DOHH2 (cell line): ENCODE data around the gene SMAD7.
A peak's percentile ranks its signal among the peaks of the same experiment; 100 is the strongest.

Source experiments
- H3F3A ChIP-seq: fragments of 200-600 bp; sonication (generic), shearing (Covaris generic); 2 replicates; pipeline ENCODE4 v1.6.0; 2016; ENCODE audit warnings: antibody characterized with exemption, mild to moderate bottlenecking; ENCODE audit not compliant: control insufficient read depth, insufficient read depth
- H3K27ac ChIP-seq: fragments of 200-600 bp; sonication (generic); 2 replicates; pipeline ENCODE4 v1.5.1; 2014; ENCODE audit warnings: low read depth, mild to moderate bottlenecking, low read length, moderate library complexity
- H3K27me3 ChIP-seq: fragments of 200-600 bp; sonication (generic); 2 replicates; pipeline ENCODE4 v1.6.1; 2014; ENCODE audit warnings: mild to moderate bottlenecking, low read length, mixed read lengths; ENCODE audit not compliant: control insufficient read depth
- H3K36me3 ChIP-seq: fragments of 200-600 bp; sonication (generic); 2 replicates; pipeline ENCODE4 v1.6.1; 2014; ENCODE audit warnings: mild to moderate bottlenecking, low read length, moderate library complexity, mixed read lengths; ENCODE audit not compliant: control insufficient read depth
- H3K4me1 ChIP-seq: fragments of 200-600 bp; sonication (generic); 2 replicates; pipeline ENCODE4 v1.6.1; 2014; ENCODE audit warnings: mild to moderate bottlenecking, low read length, mixed read lengths; ENCODE audit not compliant: control insufficient read depth
- H3K4me2 ChIP-seq: fragments of 200-600 bp; sonication (generic); 2 replicates; pipeline ENCODE4 v1.6.0; 2014; ENCODE audit warnings: mild to moderate bottlenecking, low read length, moderate library complexity
- H3K4me3 ChIP-seq: fragments of 200-600 bp; sonication (generic); 2 replicates; pipeline ENCODE4 v1.5.1; 2014; ENCODE audit warnings: mild to moderate bottlenecking, low read length, mixed read lengths
- H3K79me2 ChIP-seq: fragments of 200-600 bp; sonication (generic); 2 replicates; pipeline ENCODE4 v1.6.1; 2014; ENCODE audit warnings: mild to moderate bottlenecking, low read length, mixed read lengths; ENCODE audit not compliant: control insufficient read depth
- H3K9me2 ChIP-seq: fragments of 200-600 bp; sonication (generic); replicated peaks from 2 replicates; pipeline ENCODE4 v1.6.1; 2014; ENCODE audit warnings: mild to moderate bottlenecking, low read length, mixed read lengths; ENCODE audit not compliant: control insufficient read depth
- H3K9me3 ChIP-seq: fragments of 200-600 bp; sonication (generic); 2 replicates; pipeline ENCODE4 v1.6.1; 2014; ENCODE audit warnings: antibody characterized with exemption, low read length, mixed read lengths; ENCODE audit not compliant: control insufficient read depth, insufficient read depth
- H4K20me1 ChIP-seq: fragments of 200-600 bp; sonication (generic); 2 replicates; pipeline ENCODE4 v1.6.0; 2014; ENCODE audit warnings: low read depth, mild to moderate bottlenecking, antibody characterized with exemption, low read length, moderate library complexity; ENCODE audit not compliant: control insufficient read depth, insufficient read depth
- CTCF ChIP-seq: fragments of 200-600 bp; sonication (generic); IDR thresholded peaks from one replicate; pipeline ENCODE4 v1.5.1; 2014; ENCODE audit warnings: antibody characterized with exemption, mild to moderate bottlenecking, low read depth, low read length; ENCODE audit not compliant: poor library complexity, severe bottlenecking
- EZH2phosphoT487 ChIP-seq: fragments of 200-600 bp; sonication (generic); IDR thresholded peaks from 2 replicates; pipeline ENCODE4 v1.6.1; 2017; ENCODE audit warnings: borderline replicate concordance, mild to moderate bottlenecking, antibody characterized with exemption, low read length, moderate library complexity, mixed read lengths

The SMAD7 gene

GRCh38 chr18:48933578-48934414 lies 17.0 kb downstream of the SMAD7 start:
- H3K27ac ChIP-seq: peak overlapping the region; percentile 71
- TF ChIP-seq EZH2phosphoT487: no peak
- TF ChIP-seq CTCF: no peak
- peak overlapping the region; percentile 73 for H3K4me3 ChIP-seq
- H3K4me1 ChIP-seq: peaks cover 71% of the 10 kb centered on the region
- H3K79me2 ChIP-seq: no peaks in the 10 kb centered on the region
- H3K36me3 ChIP-seq: no peaks in the 10 kb centered on the region
- H3K4me2 ChIP-seq: peak overlapping the region; percentile 98
- H4K20me1 ChIP-seq: no peaks in the 10 kb centered on the region
- H3K9me3 ChIP-seq: no peaks in the 10 kb centered on the region
- peaks cover 6% of the 10 kb centered on the region for H3F3A ChIP-seq
- H3K9me2 ChIP-seq: no peaks in the 10 kb centered on the region
- H3K27me3 ChIP-seq: no peaks in the 10 kb centered on the region

- no peak for TF ChIP-seq CTCF
- TF ChIP-seq EZH2phosphoT487: no peak
- Histone ChIP-seq H3K4me3 (peak overlapping the region; percentile 73), H3F3A (peaks cover 6% of the 10 kb centered on the region), H3K9me3 (no peaks in the 10 kb centered on the region), H3K79me2 (no peaks in the 10 kb centered on the region), H3K9me2 (no peaks in the 10 kb centered on the region), H3K27me3 (no peaks in the 10 kb centered on the region), H3K4me2 (peak overlapping the region; percentile 98), H4K20me1 (no peaks in the 10 kb centered on the region), H3K27ac (peak overlapping the region; percentile 1; the same call in 1 of the 2 replicates), H3K4me1 (peaks cover 79% of the 10 kb centered on the region), H3K36me3 (no peaks in the 10 kb centered on the region)
Observed at GRCh38 chr18:48932822-48933510, 17.8 kb downstream of the SMAD7 start.

- Histone ChIP-seq H3K4me3 (peak overlapping the region; percentile 73), H3F3A (peaks cover 6% of the 10 kb centered on the region), H4K20me1 (no peaks in the 10 kb centered on the region), H3K9me2 (no peaks in the 10 kb centered on the region), H3K9me3 (no peaks in the 10 kb centered on the region), H3K4me1 (peaks cover 83% of the 10 kb centered on the region), H3K27ac (peak overlapping the region; percentile 1; the same call in 1 of the 2 replicates), H3K36me3 (no peaks in the 10 kb centered on the region), H3K27me3 (no peaks in the 10 kb centered on the region), H3K4me2 (peak overlapping the region; percentile 98), H3K79me2 (no peaks in the 10 kb centered on the region)
- TF ChIP-seq EZH2phosphoT487 (no peak), CTCF (no peak)
Observed at GRCh38 chr18:48932462-48932818, 18.3 kb downstream of the SMAD7 start.
